SU-DHL-6 (cell line): ENCODE data around the gene NCAPD3.
"Not testable (repeated sequence)": the region's sequence is repeated elsewhere in the genome, so short reads cannot be mapped to it uniquely, and the experiment has no call there.

Source experiments
- H2AFZ ChIP-seq: fragments of 200-600 bp; sonication (generic); 2 replicates; pipeline ENCODE4 v1.6.1; 2014; ENCODE audit warnings: low read depth, mild to moderate bottlenecking, moderate library complexity, mixed read lengths, antibody characterized with exemption, low read length; ENCODE audit not compliant: severe bottlenecking
- H3F3A ChIP-seq: fragments of 200-600 bp; shearing (Covaris generic); 2 replicates; pipeline ENCODE4 v1.6.0; 2016; ENCODE audit warnings: antibody characterized with exemption, mild to moderate bottlenecking; ENCODE audit not compliant: insufficient read depth
- H3K27ac ChIP-seq: fragments of 200-600 bp; sonication (generic); 2 replicates; pipeline ENCODE4 v1.5.1; 2016; ENCODE audit warnings: low read depth, mild to moderate bottlenecking, low read length, moderate library complexity, mixed read lengths
- H3K27me3 ChIP-seq: fragments of 200-600 bp; sonication (generic), shearing (Covaris generic); 2 replicates; pipeline ENCODE4 v1.6.0; 2014; ENCODE audit warnings: mild to moderate bottlenecking, low read length
- H3K36me3 ChIP-seq: fragments of 200-600 bp; sonication (generic); 2 replicates; pipeline ENCODE4 v1.6.1; 2014; ENCODE audit warnings: mild to moderate bottlenecking, low read length, mixed read lengths
- H3K4me2 ChIP-seq: fragments of 300-600, 200-600 bp; shearing (Covaris generic), sonication (generic); 2 replicates; pipeline ENCODE4 v1.6.0; 2014; ENCODE audit warnings: low read length, low read depth, mild to moderate bottlenecking; ENCODE audit not compliant: poor library complexity, severe bottlenecking
- H3K4me3 ChIP-seq: fragments of 200-600 bp; sonication (generic); 2 replicates; pipeline ENCODE4 v1.5.1; 2014; ENCODE audit warnings: antibody characterized with exemption, low read length, mild to moderate bottlenecking, mixed read lengths; ENCODE audit not compliant: insufficient read depth, poor library complexity, severe bottlenecking
- H3K79me2 ChIP-seq: fragments of 200-600 bp; sonication (generic); 2 replicates; pipeline ENCODE4 v1.6.1; 2014; ENCODE audit warnings: mild to moderate bottlenecking, low read length, moderate library complexity; ENCODE audit not compliant: insufficient read depth
- H3K9ac ChIP-seq: fragments of 200-600 bp; sonication (generic); 2 replicates; pipeline ENCODE4 v1.7.0; 2014; ENCODE audit warnings: mild to moderate bottlenecking, low read length
- H3K9me2 ChIP-seq: fragments of 200-600 bp; sonication (generic); replicated peaks from 2 replicates; pipeline ENCODE4 v1.6.1; 2014; ENCODE audit warnings: low read length; ENCODE audit not compliant: insufficient read depth
- H3K9me3 ChIP-seq: fragments of 200-600 bp; sonication (generic); 2 replicates; pipeline ENCODE4 v1.6.1; 2014; ENCODE audit warnings: low read length, mixed read lengths; ENCODE audit not compliant: insufficient read depth
- H4K20me1 ChIP-seq: fragments of 200-600 bp; sonication (generic); 2 replicates; pipeline ENCODE4 v1.6.1; 2014; ENCODE audit warnings: low read depth, mild to moderate bottlenecking, antibody characterized with exemption, low read length, moderate library complexity, mixed read lengths
- CTCF ChIP-seq: fragments of 200-600 bp; sonication (generic); IDR thresholded peaks from one replicate; pipeline ENCODE4 v1.5.1; 2017; ENCODE audit warnings: antibody characterized with exemption, mild to moderate bottlenecking, low read length, moderate library complexity; ENCODE audit not compliant: insufficient read depth, poor library complexity, severe bottlenecking
- EZH2phosphoT487 ChIP-seq: fragments of 200-600 bp; sonication (generic), shearing (Covaris generic); conservative IDR thresholded peaks from 2 replicates; pipeline ENCODE4 v1.6.1; 2018; ENCODE audit warnings: mild to moderate bottlenecking, antibody characterized with exemption, low read length, moderate library complexity, mixed read lengths

The NCAPD3 gene

GRCh38 chr11:134116210-134116609 lies 107.6 kb downstream of the NCAPD3 start:
- Histone ChIP-seq H3K9ac (no peak overlapping the region), H2AFZ (no peak overlapping the region), H3K27me3 (no peaks in the 10 kb centered on the region), H3K79me2 (no peaks in the 10 kb centered on the region), H3K27ac (no peak overlapping the region), H4K20me1 (no peaks in the 10 kb centered on the region), H3K9me3 (no peaks in the 10 kb centered on the region), H3K4me3 (no peak overlapping the region), H3K4me2 (no peak overlapping the region), H3K9me2 (no peaks in the 10 kb centered on the region), H3F3A (no peaks in the 10 kb centered on the region), H3K36me3 (no peaks in the 10 kb centered on the region)
- TF ChIP-seq EZH2phosphoT487, result no peak
- TF ChIP-seq CTCF, result no peak

- not testable (repeated sequence) for H3K9me2 ChIP-seq, H3K27ac ChIP-seq, H3K4me2 ChIP-seq, H3K9me3 ChIP-seq, H3K9ac ChIP-seq, H4K20me1 ChIP-seq, H3F3A ChIP-seq, H2AFZ ChIP-seq, H3K36me3 ChIP-seq, H3K27me3 ChIP-seq, H3K79me2 ChIP-seq, H3K4me3 ChIP-seq
These were observed 110.0 kb downstream of the NCAPD3 start for GRCh38 chr11:134113787-134114186.

- Histone ChIP-seq H3K36me3 (no peaks in the 10 kb centered on the region), H3F3A (no peaks in the 10 kb centered on the region), H3K4me3 (no peak overlapping the region), H3K9me2 (no peaks in the 10 kb centered on the region), H3K4me2 (no peak overlapping the region), H3K79me2 (no peaks in the 10 kb centered on the region), H2AFZ (no peak overlapping the region), H3K9me3 (no peaks in the 10 kb centered on the region), H3K9ac (no peak overlapping the region), H3K27me3 (no peaks in the 10 kb centered on the region), H4K20me1 (no peaks in the 10 kb centered on the region), H3K27ac (no peak overlapping the region)
- TF ChIP-seq CTCF (no peak), EZH2phosphoT487 (no peak)
These were observed 113.4 kb downstream of the NCAPD3 start for GRCh38 chr11:134110252-134110815.
